ENCODE results near the gene PRRT2. TPM values are rescaled to one million over a fixed set of nuclear protein-coding genes. Genes with fewer than 3 reads are reported as not detected.

Gene PRRT2
- total RNA-seq (2021): 20.5 to 25.3 TPM (median 23.6 TPM) in 3 replicates
- Bru-seq, nascent RNA: percentile 78 among the genes with signal in this experiment
- long read RNA-seq, experiment 1, transcript PRRT2-222 (2 exons, 2,867 nt): major isoform, 5 of 10 reads
- long read RNA-seq, experiment 1, partial matches to known transcripts: 1 of 10 reads
- long read RNA-seq, experiment 1, other reads (novel, unspliced or antisense): 0 of 10 reads
- long read RNA-seq, experiment 2, partial matches to known transcripts: 0 of 1 reads
- long read RNA-seq, experiment 2, other reads (novel, unspliced or antisense): 0 of 1 reads
- long read RNA-seq, experiment 3, partial matches to known transcripts: 0 of 1 reads
- long read RNA-seq, experiment 3, other reads (novel, unspliced or antisense): 0 of 1 reads

- Mint-ChIP-seq H3K9me3 (no peaks in the 10 kb centered on the region), H3K27me3 (ENCODE audit: low read depth) (no peaks in the 10 kb centered on the region; the same call in 1 of the 2 replicates), H3K4me3 (peak within 1 kb of the TSS; percentile 94), H3K36me3 (peaks cover 12% of the 10 kb centered on the region), H3K4me1 (peaks cover 53% of the 10 kb centered on the region), H3K27ac (peak within 1 kb of the TSS; percentile 95)
- peak; percentile 77 for DNase-seq (ENCODE audit: low spot score)
- peak; percentile 0 for ATAC-seq
- POLR2A ChIA-PET: interaction anchor here (1.6 kb wide), 1 partner anchor 37 kb away, joined by 5 read pairs; no protein-coding TSS in a partner anchor
- CTCF ChIA-PET: interaction anchor here (0.6 to 5.7 kb wide), 12 partner anchors 22 to 243 kb away, joined by 3 to 81 read pairs (median 8); partner anchors contain the start of genes ASPHD1, KIF22 and SEZ6L2
- TF ChIP-seq CDX4 (CRISPR knock-in tag; IDR thresholded peaks at IDR 0.05; ENCODE audit: borderline replicate concordance) (no peak), KAT7 (CRISPR knock-in tag; IDR thresholded peaks at IDR 0.05; ENCODE audit: borderline replicate concordance) (no peak), ATF1 (CRISPR knock-in tag; IDR thresholded peaks at IDR 0.05) (no peak), ZNF219 (CRISPR knock-in tag; IDR thresholded peaks at IDR 0.05; ENCODE audit: borderline replicate concordance) (peak; percentile 44; the same call in 1 of the 2 replicates), ATF3 (CRISPR knock-in tag; conservative IDR thresholded peaks at IDR 0.05) (no peak), MYBL2 (CRISPR knock-in tag; IDR thresholded peaks at IDR 0.05) (no peak), GRHL2 (CRISPR knock-in tag; IDR thresholded peaks at IDR 0.05; ENCODE audit: insufficient replicate concordance, severe bottlenecking) (no peak), PRDM15 (CRISPR knock-in tag; IDR thresholded peaks at IDR 0.05) (peak; percentile 64), ZBTB21 (CRISPR knock-in tag; IDR thresholded peaks at IDR 0.05; ENCODE audit: borderline replicate concordance) (no peak), ZNF425 (CRISPR knock-in tag; conservative IDR thresholded peaks at IDR 0.05) (no peak), ZNF423 (CRISPR knock-in tag; IDR thresholded peaks at IDR 0.05) (no peak), IRF2 (CRISPR knock-in tag; IDR thresholded peaks at IDR 0.05; ENCODE audit: borderline replicate concordance, low read depth) (no peak), NFYB (CRISPR knock-in tag; conservative IDR thresholded peaks at IDR 0.05; ENCODE audit: low read depth) (no peak), NR3C1 (CRISPR knock-in tag; conservative IDR thresholded peaks at IDR 0.05; ENCODE audit: low read depth) (no peak), ZSCAN18 (CRISPR knock-in tag; IDR thresholded peaks at IDR 0.05) (no peak), FOXP1 (CRISPR knock-in tag; IDR thresholded peaks at IDR 0.05; ENCODE audit: borderline replicate concordance) (no peak), ZNF416 (CRISPR knock-in tag; IDR thresholded peaks at IDR 0.05) (no peak), ZNF671 (CRISPR knock-in tag; IDR thresholded peaks at IDR 0.05) (no peak), TEAD1 (CRISPR knock-in tag; IDR thresholded peaks at IDR 0.05) (0 out of 2 replicates have a peak, but pooled peaks have one; percentile 43), ZBTB43 (CRISPR knock-in tag; IDR thresholded peaks at IDR 0.05) (0 out of 2 replicates have a peak, but pooled peaks have one; percentile 3), ZNF138 (CRISPR knock-in tag; conservative IDR thresholded peaks at IDR 0.05) (no peak)
Observed at GRCh38 chr16:29811896-29812665, at the start of gene PRRT2. TSS of gene PRRT2 (plus strand) at chr16:29812193. CDS start at chr16:29813055, 862 bp downstream.
